GM12878 (cell line): Measurements from ENCODE around the gene FAM187B. TPM values are rescaled to one million over a fixed set of nuclear protein-coding genes. Genes with fewer than 3 reads are reported as not detected.
A peak's percentile ranks its signal among the peaks of the same experiment; 100 is the strongest.

Experiments
- ATAC-seq: fragments of 200-7000 bp; cut with Tn5 transposase; 3 replicates; pipeline ENCODE4 v1.9.1; 2020; ENCODE audit warnings: mild to moderate bottlenecking, moderate library complexity
- BruUV-seq: library from RNA; stranded (reverse); fragments of 400-500 nt; replicated peaks from 2 replicates; lab custom pipeline; 2021; lab: Mats Ljungman, UMichigan
- CTCF ChIA-PET: fragments of 300-600 bp; sonication (Branson Sonifier 250); formaldehyde crosslinking; extraction: SDS; loops from one replicate; lab custom pipeline; 2021; ENCODE audit warnings: inconsistent platforms; lab: Yijun Ruan, JAX
- POLR2A ChIA-PET: fragments of 350-600 bp; formaldehyde crosslinking; extraction: SDS; loops from one replicate; lab custom pipeline; 2021; ENCODE audit warnings: inconsistent platforms; lab: Charles Lee
- RAD21 ChIA-PET: fragments of 300-600 bp; sonication (Branson Sonifier 250); formaldehyde crosslinking; loops from one replicate; lab custom pipeline; 2023; ENCODE audit warnings: antibody characterized with exemption; ENCODE audit not compliant: unreplicated experiment; lab: Charles Lee
- SMC1A ChIA-PET: fragments of 300-600 bp; sonication (Branson Sonifier 250); formaldehyde crosslinking; loops from one replicate; lab custom pipeline; 2023; ENCODE audit not compliant: unreplicated experiment, uncharacterized antibody; lab: Charles Lee
- DNase-seq: peaks from one replicate; pipeline ENCODE4 v3.0.0-alpha.2; 2011; ENCODE audit warnings: low read depth, low spot score
- FAIRE-seq: peaks from 3 replicates; lab custom pipeline; 2011; peaks lifted over from hg19 to GRCh38; lab: Jason Lieb, UNC
- H2AFZ ChIP-seq: 2 replicates; pipeline ENCODE4 v1.6.0; 2011; ENCODE audit warnings: low read depth, low read length, control low read depth; ENCODE audit not compliant: control insufficient read depth
- H3K27ac ChIP-seq: 2 replicates; pipeline ENCODE4 v1.5.1; 2011; ENCODE audit warnings: control low read depth; ENCODE audit not compliant: control insufficient read depth, insufficient read depth
- H3K27me3 ChIP-seq, 2 experiments: replicated peaks in 1 of 2; 2 replicates each; pipeline versions ENCODE4 v1.6.0 to v1.6.1; 2011; ENCODE audit warnings: low read length in 1 of 2; ENCODE audit not compliant: control insufficient read depth in 2 of 2, insufficient read depth in 2 of 2
- H3K36me3 ChIP-seq, 2 experiments: 2 replicates each; pipeline ENCODE4 v1.5.1; 2011; ENCODE audit warnings: low read length in 1 of 2; ENCODE audit not compliant: control insufficient read depth in 2 of 2, insufficient read depth in 2 of 2
- H3K4me1 ChIP-seq: 2 replicates; pipeline ENCODE4 v1.6.1; 2011; ENCODE audit warnings: mild to moderate bottlenecking, low read length, moderate library complexity, mixed read lengths; ENCODE audit not compliant: control insufficient read depth, insufficient read depth
- H3K4me2 ChIP-seq: 2 replicates; pipeline ENCODE4 v1.6.0; 2011; ENCODE audit warnings: control low read depth; ENCODE audit not compliant: control insufficient read depth, insufficient read depth
- H3K4me3 ChIP-seq: fragments of 200-600 bp; sonication (generic); 2 replicates; pipeline ENCODE4 v1.5.1; 2016
- H3K79me2 ChIP-seq: 2 replicates; pipeline ENCODE4 v1.6.0; 2011; ENCODE audit warnings: low read length; ENCODE audit not compliant: control insufficient read depth, insufficient read depth
- H3K9ac ChIP-seq: 2 replicates; pipeline ENCODE4 v1.8.0; 2011; ENCODE audit warnings: low read length, control low read depth, mixed read lengths; ENCODE audit not compliant: control insufficient read depth, insufficient read depth
- H3K9me3 ChIP-seq: replicated peaks from 3 replicates; pipeline ENCODE4 v1.5.1; 2011; ENCODE audit warnings: mild to moderate bottlenecking, low read length; ENCODE audit not compliant: control insufficient read depth, insufficient read depth
- H4K20me1 ChIP-seq: 2 replicates; pipeline ENCODE4 v1.6.0; 2011; ENCODE audit not compliant: control insufficient read depth, insufficient read depth
- EED ChIP-seq: sonication (generic); IDR thresholded peaks from 2 replicates; pipeline ENCODE4 v1.6.1; 2016; ENCODE audit warnings: antibody characterized with exemption, low read depth
- ETV6 ChIP-seq, 2 experiments: fragments of 450-650 bp in 1 of 2; IDR thresholded peaks in 1 of 2; conservative IDR thresholded peaks in 1 of 2; 2 replicates each; pipeline ENCODE4 v1.6.1; 2014; ENCODE audit warnings: antibody characterized with exemption in 1 of 2, borderline replicate concordance in 1 of 2, low read depth in 1 of 2, mild to moderate bottlenecking in 1 of 2, moderate library complexity in 1 of 2
- IKZF2 ChIP-seq, 2 experiments: fragments of 450-650 bp; IDR thresholded peaks; 2 replicates each; pipeline ENCODE4 v1.6.1; 2017; ENCODE audit warnings: mild to moderate bottlenecking in 2 of 2, moderate library complexity in 2 of 2
- NFIC ChIP-seq: IDR thresholded peaks from 2 replicates; pipeline ENCODE4 v1.6.1; 2012; ENCODE audit warnings: low read depth, mild to moderate bottlenecking, inconsistent platforms, low read length, moderate library complexity
- RBBP5 ChIP-seq: fragments of 200-600 bp; sonication (generic); conservative IDR thresholded peaks from 2 replicates; pipeline ENCODE4 v1.6.1; 2016
- RCOR1 ChIP-seq: conservative IDR thresholded peaks from 2 replicates; pipeline ENCODE4 v1.6.1; 2012; ENCODE audit warnings: low read depth, low read length, improper control_type of control experiment
- SMC3 ChIP-seq: IDR thresholded peaks from 2 replicates; pipeline ENCODE4 v1.6.1; 2011; ENCODE audit warnings: low read length, improper control_type of control experiment, borderline replicate concordance
- SPI1 ChIP-seq: IDR thresholded peaks from 2 replicates; pipeline ENCODE4 v1.6.1; 2011; ENCODE audit warnings: low read depth, mild to moderate bottlenecking, low read length, moderate library complexity, borderline replicate concordance; ENCODE audit not compliant: insufficient read depth
- SRF ChIP-seq, 2 experiments: IDR thresholded peaks; 2 replicates each; pipeline ENCODE4 v1.6.1; 2011; ENCODE audit warnings: low read depth in 2 of 2, low read length in 2 of 2, mild to moderate bottlenecking in 1 of 2, moderate library complexity in 1 of 2
- STAT3 ChIP-seq: IDR thresholded peaks from 2 replicates; pipeline ENCODE4 v1.6.1; 2011; ENCODE audit warnings: low read depth, low read length, improper control_type of control experiment
- ZZZ3 ChIP-seq: IDR thresholded peaks from 2 replicates; pipeline ENCODE4 v1.6.1; 2011; ENCODE audit warnings: low read depth; ENCODE audit not compliant: control insufficient read depth, insufficient read length
- WGBS: methylation state at CpG from one replicate; pipeline ENCODE4 v1.1.6; 2016; ENCODE audit warnings: low lambda C conversion rate; ENCODE audit not compliant: insufficient replicate concordance, insufficient coverage; ENCODE audit errors: missing lambda C conversion rate; 5-methylcytosine and 5-hydroxymethylcytosine counted together
- in situ Hi-C: fragments of 300-500 bp; cut with MboI; formaldehyde crosslinking; loops from 9 replicates; pipeline ENCODE4 v1.14.3; 2018; ENCODE audit warnings: mixed read lengths
- intact Hi-C: fragments of 100-400 bp; cut with micrococcal nuclease; formaldehyde crosslinking; loops from one replicate; pipeline ENCODE4 v1.14.2; 2022; ENCODE audit not compliant: unreplicated experiment
- polyA plus RNA-seq, 11 experiments: library from polyadenylated mRNA; depleted of rRNA in 4 of 11; unstranded in 6 of 11; stranded (reverse) in 5 of 11; fragments of >200 nt; fragmentation: Nextera tagmentation in 4 of 11; fragmentation: Illumina TruSeq in 1 of 11; extraction: Ambion mirVana in 4 of 11; extraction: Trizol in 1 of 11; gene quantifications; 1 replicate in 1 of 11; 2 replicates in 10 of 11; pipeline versions ENCODE4 v1.2.1 to v1.2.3, GENCODE V29; 2011 to 2016; ENCODE audit warnings: inconsistent platforms in 2 of 11, missing spikeins in 2 of 11, low read depth in 1 of 11
- total RNA-seq, 4 experiments: library from RNA; depleted of rRNA in 3 of 4; stranded (reverse); fragments of >200 nt in 3 of 4; fragmentation: Illumina TruSeq in 1 of 4; extraction: Trizol in 1 of 4; gene quantifications; 2 replicates each; pipeline versions ENCODE4 v1.2.1 to v1.2.3, GENCODE V29; 2013 to 2021
- TF ChIP-seq, protein P1 (sequence below): fragments of 450-650 bp; IDR thresholded peaks from 2 replicates; pipeline ENCODE4 v1.6.1; 2017; ENCODE audit warnings: mild to moderate bottlenecking

Gene FAM187B
- total and polyA plus RNA-seq, 10 of the 15 experiments (the other 5 are each of a cell fraction or from before 2014, with no cell fraction given), result 0.05 TPM; not detected in 9

DNA sequence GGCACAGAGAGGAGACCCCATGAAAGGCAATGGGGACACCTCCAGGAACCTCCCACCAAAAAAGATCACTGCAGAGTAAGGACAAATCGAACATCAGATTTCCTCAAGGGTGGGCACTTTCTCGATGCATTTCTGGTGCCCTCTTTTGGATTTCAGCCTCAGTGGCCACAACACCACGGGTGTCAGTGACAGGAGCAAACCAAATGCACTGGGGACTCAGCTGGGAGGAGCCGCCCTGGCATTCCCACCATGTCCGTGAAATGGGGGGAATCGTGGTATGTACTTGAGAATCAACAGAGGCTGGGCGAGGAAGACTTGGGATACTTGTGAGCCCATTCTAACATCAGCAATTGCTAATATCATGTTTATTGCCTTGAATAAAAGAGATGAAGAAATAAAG lies 16.3 kb downstream of the FAM187B start:
- 60% methylated on average over 7 of the region's 7 CpGs for WGBS
- CTCF ChIA-PET, result interaction anchor here (1.1 to 1.5 kb wide), 3 partner anchors 29 to 64 kb away, joined by 3 to 4 read pairs (median 3); no protein-coding TSS in a partner anchor
- in situ Hi-C loops, result no loop called here
- Histone ChIP-seq H3K9ac (no peak overlapping the region), H3K36me3 (no peaks in the 10 kb centered on the region), H3K9me3 (peaks cover 5% of the 10 kb centered on the region; the same call in 2 of the 3 replicates), H3K4me3 (no peak overlapping the region), H4K20me1 (no peaks in the 10 kb centered on the region), H3K4me2 (no peak overlapping the region), H2AFZ (peak overlapping the region; percentile 2), H3K27me3 (no peaks in the 10 kb centered on the region), H3K27ac (no peak overlapping the region), H3K79me2 (no peaks in the 10 kb centered on the region), H3K4me1 (peaks cover 42% of the 10 kb centered on the region)
- no peak for DNase-seq
- no peak for TF ChIP-seq ETV6 (conservative IDR thresholded peaks at IDR 0.05 in 1 of 2, IDR thresholded peaks at IDR 0.05 in 1 of 2; ENCODE audit: borderline replicate concordance in 1 of 2, low read depth in 1 of 2)
- TF ChIP-seq STAT3, result no peak
- TF ChIP-seq SMC3, result no peak
- no peak for TF ChIP-seq SRF (IDR thresholded peaks at IDR 0.05; ENCODE audit: low read depth in 2 of 2, low read length in 2 of 2)
- no peak for TF ChIP-seq NFIC
- TF ChIP-seq SPI1, result no peak
- TF ChIP-seq RCOR1, result no peak
- no peak for TF ChIP-seq IKZF2 (IDR thresholded peaks at IDR 0.05)
- TF ChIP-seq ZZZ3, result no peak
- no peak for TF ChIP-seq EED
- TF ChIP-seq, protein P1, sequence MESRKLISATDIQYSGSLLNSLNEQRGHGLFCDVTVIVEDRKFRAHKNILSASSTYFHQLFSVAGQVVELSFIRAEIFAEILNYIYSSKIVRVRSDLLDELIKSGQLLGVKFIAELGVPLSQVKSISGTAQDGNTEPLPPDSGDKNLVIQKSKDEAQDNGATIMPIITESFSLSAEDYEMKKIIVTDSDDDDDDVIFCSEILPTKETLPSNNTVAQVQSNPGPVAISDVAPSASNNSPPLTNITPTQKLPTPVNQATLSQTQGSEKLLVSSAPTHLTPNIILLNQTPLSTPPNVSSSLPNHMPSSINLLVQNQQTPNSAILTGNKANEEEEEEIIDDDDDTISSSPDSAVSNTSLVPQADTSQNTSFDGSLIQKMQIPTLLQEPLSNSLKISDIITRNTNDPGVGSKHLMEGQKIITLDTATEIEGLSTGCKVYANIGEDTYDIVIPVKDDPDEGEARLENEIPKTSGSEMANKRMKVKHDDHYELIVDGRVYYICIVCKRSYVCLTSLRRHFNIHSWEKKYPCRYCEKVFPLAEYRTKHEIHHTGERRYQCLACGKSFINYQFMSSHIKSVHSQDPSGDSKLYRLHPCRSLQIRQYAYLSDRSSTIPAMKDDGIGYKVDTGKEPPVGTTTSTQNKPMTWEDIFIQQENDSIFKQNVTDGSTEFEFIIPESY, result no peak
- no peak for TF ChIP-seq RBBP5
- FAIRE-seq, result no peak
- POLR2A ChIA-PET, result interaction anchor here (1.3 kb wide), 1 partner anchor 9 kb away, joined by 3 read pairs; no protein-coding TSS in a partner anchor
- no peak for ATAC-seq
- RAD21 ChIA-PET, result interaction anchor here (1.4 kb wide), 1 partner anchor 70 kb away, joined by 5 read pairs; no protein-coding TSS in a partner anchor
- no TSS peak for BruUV-seq
- SMC1A ChIA-PET, result no interaction called here
- intact Hi-C loops, result no loop called here
